Thoracic aorta (tissue), 2 donors: ENCODE results near the gene FGFR2. TPM values are rescaled to one million over a fixed set of nuclear protein-coding genes. Genes with fewer than 3 reads are reported as not detected.
A peak's percentile ranks its signal among the peaks of the same experiment; 100 is the strongest.

Source experiments
- ATAC-seq: fragments of 150-250 bp; one replicate; pipeline ENCODE4 v1.8.0; 2017; ENCODE audit warnings: low read depth; ENCODE audit not compliant: insufficient number of reproducible peaks, low FRiP score
- DNase-seq: peaks from one replicate; pipeline ENCODE4 v3.0.0-alpha.2; 2020; ENCODE audit warnings: low spot score
- H3K27ac ChIP-seq, 2 donors: fragments of 200-600 bp; sonication (generic); 1 replicate in 1 of 2; 2 replicates in 1 of 2; pipeline ENCODE4 v1.5.1; 2016; ENCODE audit warnings: mild to moderate bottlenecking in 2 of 2, moderate library complexity in 2 of 2
- H3K27me3 ChIP-seq: fragments of 200-600 bp; sonication (generic); replicated peaks from 2 replicates; pipeline ENCODE4 v1.6.0; 2016; ENCODE audit warnings: mild to moderate bottlenecking; ENCODE audit not compliant: insufficient read depth
- H3K36me3 ChIP-seq: fragments of 200-600 bp; sonication (generic); one replicate; pipeline ENCODE4 v1.5.1; 2016
- H3K4me1 ChIP-seq, 2 donors: fragments of 200-600 bp; sonication (generic); 1 replicate in 1 of 2; 2 replicates in 1 of 2; pipeline versions ENCODE4 v1.5.1 to v1.6.0; 2016; ENCODE audit warnings: low read depth in 2 of 2, mild to moderate bottlenecking in 1 of 2; ENCODE audit not compliant: control insufficient read depth in 1 of 2
- H3K4me3 ChIP-seq: fragments of 200-600 bp; sonication (generic); 2 replicates; pipeline ENCODE4 v1.5.1; 2016; ENCODE audit warnings: mild to moderate bottlenecking
- H3K9me3 ChIP-seq: fragments of 200-600 bp; sonication (generic); 2 replicates; pipeline ENCODE4 v1.5.1; 2016
- CTCF ChIP-seq: fragments of 200-600 bp; sonication (generic); IDR thresholded peaks from one replicate; pipeline ENCODE4 v1.5.1; 2019; ENCODE audit warnings: antibody characterized with exemption
- total RNA-seq, 2 donors: library from RNA; depleted of rRNA; stranded (reverse); fragments of >200 nt; gene quantifications; one replicate each; pipeline versions ENCODE4 v1.1.0 to v1.2.3, GENCODE V29; 2016

Gene FGFR2
- total RNA-seq, 2 donors from 2014 or later = 7.2 to 16.2 TPM

- TF ChIP-seq CTCF = no peak
- no peak for ATAC-seq
- Histone ChIP-seq H3K27me3 (no peaks in the 10 kb centered on the region), H3K4me1 (no peaks in the 10 kb centered on the region), H3K9me3 (no peaks in the 10 kb centered on the region), H3K27ac (no peak overlapping the region), H3K4me3 (no peak overlapping the region), H3K36me3 (no peaks in the 10 kb centered on the region)
- DNase-seq = no peak
Measured at GRCh38 chr10:121497513-121498470, 100.5 kb downstream of the FGFR2 start.

- Histone ChIP-seq H3K4me1 (peaks cover 0 to under 1% of the 10 kb centered on the region in 2 donors), H3K4me3 (no peak overlapping the region), H3K36me3 (no peaks in the 10 kb centered on the region), H3K27ac (no peak overlapping the region), H3K27me3 (no peaks in the 10 kb centered on the region), H3K9me3 (no peaks in the 10 kb centered on the region)
- no peak for TF ChIP-seq CTCF
- ATAC-seq (no peak), DNase-seq (no peak)
Measured at GRCh38 chr10:121495719-121496118, 102.5 kb downstream of the FGFR2 start.

- H3K27ac ChIP-seq = no peak overlapping the region
- ATAC-seq (no peak), DNase-seq (no peak)
- no peak for TF ChIP-seq CTCF
- H3K36me3 ChIP-seq = no peaks in the 10 kb centered on the region
- H3K27me3 ChIP-seq = no peaks in the 10 kb centered on the region
- peaks cover 4 to 5% of the 10 kb centered on the region in 2 donors for H3K4me1 ChIP-seq
- no peak overlapping the region for H3K4me3 ChIP-seq
- no peaks in the 10 kb centered on the region for H3K9me3 ChIP-seq
Measured at GRCh38 chr10:121494296-121494695, 103.9 kb downstream of the FGFR2 start.

- H3K4me1 ChIP-seq = peaks cover 4 to 5% of the 10 kb centered on the region in 2 donors
- no peak for DNase-seq
- H3K4me3 ChIP-seq = no peak overlapping the region
- no peaks in the 10 kb centered on the region for H3K36me3 ChIP-seq
- ATAC-seq = no peak
- no peaks in the 10 kb centered on the region for H3K9me3 ChIP-seq
- H3K27ac ChIP-seq = no peak overlapping the region
- no peak for TF ChIP-seq CTCF
- no peaks in the 10 kb centered on the region for H3K27me3 ChIP-seq
Measured at GRCh38 chr10:121493521-121493920, 104.7 kb downstream of the FGFR2 start.

- Histone ChIP-seq H3K27me3 (no peaks in the 10 kb centered on the region), H3K9me3 (no peaks in the 10 kb centered on the region), H3K36me3 (no peaks in the 10 kb centered on the region), H3K4me3 (peak overlapping the region; percentile 63), H3K27ac (peak overlapping the region in 1 of 2 donors; percentile 39), H3K4me1 (peaks cover 4 to 5% of the 10 kb centered on the region in 2 donors)
- no peak for TF ChIP-seq CTCF
- DNase-seq = no peak
- ATAC-seq = peak; percentile 37
Measured at GRCh38 chr10:121490871-121491519, 107.2 kb downstream of the FGFR2 start.
